HG03280 (cell line): ENCODE measurements around the gene ATPAF2.
A peak's percentile ranks its signal among the peaks of the same experiment; 100 is the strongest.

ENCODE experiments used
- ATAC-seq: cut with Tn5 transposase; IDR thresholded peaks from one replicate; pipeline ENCODE4 v1.9.1; 2021; ENCODE audit warnings: mild to moderate bottlenecking, moderate library complexity; ENCODE audit not compliant: unreplicated experiment

ATPAF2 gene

DNA sequence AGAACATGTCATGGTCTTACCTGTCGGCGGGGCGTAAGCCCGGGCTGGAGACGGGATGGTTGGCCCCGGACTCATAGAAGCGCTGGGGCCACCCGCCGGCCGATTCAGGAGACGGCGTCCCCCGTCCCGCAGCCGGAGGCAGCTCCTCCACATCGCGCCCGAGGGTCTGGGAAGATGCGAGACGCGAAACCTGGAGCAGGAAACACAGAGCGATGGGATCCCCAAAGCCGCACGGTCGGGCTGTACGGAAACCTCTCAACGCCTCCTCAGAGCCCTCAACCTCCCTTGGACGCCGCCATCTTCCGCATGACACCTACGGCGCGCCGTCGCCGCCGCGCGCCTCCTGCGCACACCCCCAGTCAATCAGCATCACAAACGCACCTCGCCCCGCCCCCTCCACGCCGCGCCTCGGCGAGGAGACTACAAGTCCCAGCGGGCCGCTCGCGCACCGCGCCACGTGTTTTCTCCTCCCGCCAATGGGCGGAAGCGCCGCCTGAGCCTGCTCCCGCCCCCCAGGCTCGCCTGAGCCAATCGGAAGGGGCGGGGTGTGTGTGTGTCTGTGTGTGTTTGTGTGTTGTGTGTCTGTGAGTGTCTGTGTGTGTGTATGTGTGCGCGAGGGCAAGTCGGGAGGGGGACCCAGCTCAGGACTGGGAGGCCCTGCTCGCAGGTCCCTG, at the start of gene ATPAF2, which contains the start of gene GID4:
TSS of gene ATPAF2 (minus strand) at position 308 of the 674 bp plus-strand sequence. CDS start at position 153, 155 bp downstream.
TSS of gene GID4 (plus strand) at position 548 of the 674 bp plus-strand sequence. CDS start at position 605, 57 bp downstream.
- peak; percentile 93 for ATAC-seq

DNA sequence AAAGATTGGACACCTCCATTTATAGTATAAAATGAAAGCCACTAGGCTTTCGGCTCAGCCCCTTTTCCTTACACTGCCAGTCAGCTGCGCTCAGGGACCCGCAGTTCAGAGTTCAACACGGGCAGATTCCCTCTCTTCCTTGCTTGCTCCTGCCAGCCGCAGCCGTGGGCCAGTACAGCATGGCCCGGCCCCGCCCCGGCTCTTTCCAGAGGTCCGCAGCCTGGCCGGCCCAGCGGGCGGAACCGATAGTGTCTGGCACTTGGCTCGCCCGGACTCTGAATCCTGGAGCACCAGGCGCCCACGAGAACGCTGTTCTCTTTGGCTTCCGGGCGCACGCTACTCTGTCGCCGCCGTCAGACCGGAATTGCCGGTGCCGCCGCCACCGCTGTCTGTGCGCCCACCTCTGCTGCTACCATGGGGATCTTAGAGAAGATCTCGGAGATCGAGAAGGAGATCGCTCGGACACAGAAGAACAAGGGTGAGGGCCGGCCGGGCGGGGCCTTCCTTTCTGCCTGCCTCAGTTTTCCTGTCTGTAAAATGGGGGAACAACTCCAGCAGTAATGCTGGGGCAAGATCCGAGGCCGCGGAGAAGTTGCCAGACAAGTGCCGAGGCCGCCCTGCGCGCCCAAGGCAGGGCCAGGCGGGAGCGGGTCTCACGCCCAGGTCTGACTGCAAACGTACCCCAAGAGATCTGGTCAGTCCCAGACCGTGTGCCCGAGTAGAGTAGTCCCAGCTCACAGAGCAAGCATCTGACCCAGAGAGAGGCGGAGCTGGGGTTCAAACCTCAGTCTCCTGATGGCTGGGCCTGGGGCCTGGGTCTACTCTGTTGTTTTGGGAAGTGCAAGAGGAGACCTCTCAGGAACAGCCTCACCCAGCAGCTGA, 48.9 kb upstream of the ATPAF2 start, which contains the start of gene DRG2:
TSS of gene DRG2 (plus strand) at position 339 of the 882 bp plus-strand sequence. CDS start at position 415, 76 bp downstream.
- peak; percentile 92 for ATAC-seq

DNA sequence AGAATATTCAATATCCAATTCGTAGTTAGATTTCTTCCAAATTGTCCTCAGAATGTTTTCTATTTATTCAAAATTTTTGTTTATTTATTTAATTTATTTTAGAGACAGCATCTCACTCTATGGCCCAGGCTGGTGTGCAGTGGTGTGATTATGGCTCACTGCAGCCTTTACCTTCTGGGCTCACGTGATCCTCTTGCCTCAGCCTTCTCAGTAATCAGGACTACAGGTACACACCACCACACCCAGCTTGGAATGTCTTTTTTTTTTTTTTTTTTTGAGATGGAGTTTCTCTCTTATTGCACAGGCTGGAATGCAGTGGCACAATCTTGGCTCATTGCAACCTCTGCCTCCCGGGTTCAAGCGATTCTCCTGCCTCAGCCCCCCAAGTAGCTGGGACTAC, 45.3 kb upstream of the ATPAF2 start:
- ATAC-seq, result no peak

DNA sequence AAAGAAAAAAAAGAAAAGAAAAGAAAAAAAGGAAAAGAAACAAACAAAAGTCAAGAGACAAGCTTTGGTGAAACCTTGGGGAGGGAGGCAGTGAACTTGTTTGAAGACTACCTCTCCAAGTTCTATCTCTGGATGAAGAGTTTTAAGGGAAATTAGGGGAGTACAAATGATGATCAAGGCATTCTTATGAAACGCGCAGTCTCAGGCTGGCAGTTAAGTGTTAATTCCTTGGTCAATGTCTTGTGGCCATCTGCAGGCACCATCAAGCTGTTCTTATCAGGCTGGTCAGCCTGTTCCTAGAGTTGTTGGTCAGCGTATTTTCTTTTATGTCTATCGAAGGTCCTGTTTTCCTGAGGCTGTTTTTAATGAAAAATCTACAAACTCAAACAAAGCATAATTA, 40.6 kb upstream of the ATPAF2 start:
- ATAC-seq, result no peak

DNA sequence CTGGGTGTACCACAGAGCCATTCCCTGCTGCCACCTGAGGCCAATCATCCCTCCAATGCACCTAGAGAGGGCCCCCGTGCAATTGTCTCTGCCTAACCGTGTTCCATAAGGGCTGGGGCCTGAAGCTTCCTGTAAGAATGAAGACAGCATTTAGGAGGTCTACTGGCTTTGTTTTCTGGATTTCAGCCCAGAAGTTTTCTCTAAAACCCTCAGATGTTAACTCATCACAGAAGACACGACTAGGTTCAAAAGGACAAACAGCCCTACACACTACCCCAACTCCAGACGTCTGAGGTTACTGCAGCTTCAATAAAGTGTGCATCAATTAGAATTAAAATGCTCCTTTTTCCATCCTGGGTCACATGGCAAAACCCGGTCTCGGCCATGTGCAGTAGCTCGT, 38.0 kb upstream of the ATPAF2 start:
- ATAC-seq, result no peak

DNA sequence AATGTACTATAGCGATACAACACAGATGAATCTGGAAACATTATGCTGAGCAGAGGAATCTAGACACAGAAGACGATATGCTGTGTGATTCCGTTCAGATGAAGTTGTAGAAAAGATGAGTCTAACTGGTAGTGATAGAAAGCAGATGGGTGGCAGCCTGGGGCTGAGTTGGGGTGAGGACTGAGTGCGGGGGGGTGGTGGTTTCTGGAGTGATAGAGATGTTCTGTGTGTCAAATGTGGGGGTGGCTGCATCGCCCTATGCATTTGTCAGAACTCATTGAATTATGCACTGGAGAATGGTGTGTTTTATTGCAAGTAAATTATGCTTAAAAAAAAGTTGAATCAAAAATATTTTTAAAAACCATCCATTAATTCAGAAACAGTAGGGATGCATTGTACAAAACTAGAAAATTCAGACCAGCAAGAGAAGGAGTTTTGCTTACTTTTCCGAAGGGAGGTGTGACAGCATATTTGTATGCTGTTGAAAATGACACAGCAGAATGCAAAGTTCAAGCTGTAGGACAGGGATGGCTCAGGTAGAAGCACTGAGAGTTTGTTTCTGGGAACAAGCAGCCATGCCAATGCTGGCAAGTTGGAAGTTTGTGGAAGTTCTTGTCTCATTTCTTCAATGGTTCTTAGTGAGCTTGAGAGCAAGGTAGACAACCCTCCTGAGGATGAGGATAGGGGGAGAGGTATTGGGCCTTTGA, 35.8 kb upstream of the ATPAF2 start:
- ATAC-seq, result no peak

DNA sequence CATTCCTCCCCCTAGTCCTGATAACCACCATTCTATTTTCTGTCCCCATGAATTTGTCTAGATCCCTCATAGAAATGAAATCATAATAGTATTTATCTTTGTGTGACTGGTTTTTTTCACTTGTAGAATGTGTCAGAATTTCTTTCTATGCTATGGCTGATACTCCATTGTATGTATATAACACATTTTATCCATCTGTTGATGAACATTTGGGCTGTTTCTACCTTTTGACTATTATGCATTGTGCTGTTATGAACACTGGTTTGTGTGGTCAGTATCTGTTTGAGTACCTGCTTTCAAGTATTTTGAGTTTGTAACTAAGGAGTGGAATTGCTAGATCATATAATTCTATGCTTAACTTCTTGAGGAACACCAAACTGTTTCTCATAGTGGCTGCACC, 32.8 kb upstream of the ATPAF2 start:
- ATAC-seq, result no peak

DNA sequence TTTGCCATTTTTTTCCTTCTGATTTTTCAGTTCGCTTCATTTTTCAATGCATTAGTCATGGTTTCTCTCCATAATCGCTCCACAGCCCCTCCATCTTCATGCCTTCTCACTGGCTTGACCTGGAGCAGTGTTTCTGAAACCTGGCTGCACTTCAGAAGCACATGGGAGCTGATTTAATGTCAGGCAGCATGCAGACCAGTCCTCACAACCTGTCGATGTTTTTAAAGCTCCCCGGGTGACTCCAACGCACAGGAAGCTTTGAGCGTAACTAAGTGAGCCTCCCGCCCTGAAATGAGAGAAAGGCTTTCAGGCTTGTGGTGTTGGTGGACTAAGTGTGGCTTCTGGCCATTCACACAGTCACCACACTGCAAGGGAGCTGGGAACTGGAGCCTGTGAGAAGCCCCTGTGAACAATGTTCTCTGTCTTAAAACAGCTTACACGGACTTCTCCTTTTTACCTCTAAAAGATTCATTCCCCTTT, 31.9 kb upstream of the ATPAF2 start:
- ATAC-seq, result no peak

DNA sequence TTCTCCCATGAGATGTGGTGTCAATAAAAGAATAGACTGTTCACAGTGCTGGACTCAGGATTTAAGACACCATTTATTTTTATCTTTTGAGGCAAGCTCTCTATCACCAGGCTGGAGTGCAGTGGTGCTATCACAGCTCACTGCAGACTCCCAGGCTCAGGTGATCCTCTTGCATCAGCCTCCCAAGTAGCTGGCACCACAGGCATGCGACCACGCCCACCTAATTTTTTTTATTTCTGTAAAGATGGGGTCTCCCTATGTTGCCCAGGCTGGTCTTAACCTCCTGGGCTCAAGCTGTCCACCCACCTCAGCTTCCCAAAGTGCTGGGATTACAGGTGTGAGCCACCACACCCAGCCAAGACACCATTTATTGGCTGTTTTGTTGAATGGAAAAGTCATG, 30.1 kb upstream of the ATPAF2 start:
- no peak for ATAC-seq

DNA sequence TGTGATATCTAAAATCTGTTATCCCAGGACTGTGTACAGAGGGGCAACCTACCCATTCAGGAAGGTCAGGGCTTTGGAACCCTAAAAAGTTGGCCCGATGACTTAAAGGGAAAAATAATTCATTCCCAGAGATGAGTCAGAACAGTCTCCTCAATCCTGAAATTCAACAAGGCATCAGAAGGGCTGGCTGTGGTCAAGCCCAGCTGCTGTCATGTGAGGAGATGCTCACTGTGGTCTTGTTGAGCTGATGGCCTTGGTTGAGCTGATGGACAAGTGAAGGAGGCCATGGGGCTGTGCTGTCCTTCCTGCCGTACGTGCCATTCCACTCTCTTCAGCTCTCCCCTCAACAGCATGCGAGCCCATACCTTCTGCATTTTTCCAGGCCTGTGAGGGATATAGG, 27.9 kb upstream of the ATPAF2 start:
- ATAC-seq, result no peak

DNA sequence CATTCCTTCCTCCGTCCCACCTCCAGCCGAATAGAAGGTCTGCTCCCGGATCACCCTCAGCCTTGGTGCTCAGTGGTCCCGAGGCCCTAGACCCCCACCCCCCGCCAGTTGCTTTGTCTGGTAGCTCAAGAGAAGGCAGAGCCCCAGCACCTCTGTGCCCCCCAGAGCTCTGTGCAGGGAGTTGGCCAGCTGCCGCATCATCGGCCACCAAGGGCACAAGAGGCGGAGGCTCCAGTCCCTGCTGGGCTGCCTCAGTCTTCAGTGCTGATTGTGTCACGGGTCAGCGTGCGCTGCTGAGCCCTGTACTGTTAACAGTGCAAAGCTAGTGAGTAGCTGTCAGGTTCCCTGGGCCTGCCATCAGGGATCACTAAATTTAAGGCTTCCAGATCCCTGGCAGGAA, 26.6 kb upstream of the ATPAF2 start:
- no peak for ATAC-seq

DNA sequence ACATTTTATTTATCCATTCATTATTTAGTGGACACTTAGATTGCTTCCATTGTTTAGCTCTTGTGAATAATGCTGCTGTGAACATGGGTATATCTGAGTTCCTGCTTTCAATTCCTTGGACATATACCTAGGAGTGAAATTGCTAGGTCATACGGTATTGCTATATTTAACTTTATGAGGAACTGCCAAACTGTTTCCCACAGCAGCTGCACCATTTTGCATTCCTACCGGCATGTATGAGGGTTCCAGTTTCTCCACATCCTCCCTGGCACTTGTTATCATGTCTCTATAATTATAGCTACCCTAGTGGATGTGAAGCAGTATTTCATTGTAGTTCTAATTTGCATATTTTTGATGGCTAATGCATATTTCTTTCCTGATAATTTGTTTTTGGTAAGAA, 25.1 kb upstream of the ATPAF2 start:
- ATAC-seq, result no peak

DNA sequence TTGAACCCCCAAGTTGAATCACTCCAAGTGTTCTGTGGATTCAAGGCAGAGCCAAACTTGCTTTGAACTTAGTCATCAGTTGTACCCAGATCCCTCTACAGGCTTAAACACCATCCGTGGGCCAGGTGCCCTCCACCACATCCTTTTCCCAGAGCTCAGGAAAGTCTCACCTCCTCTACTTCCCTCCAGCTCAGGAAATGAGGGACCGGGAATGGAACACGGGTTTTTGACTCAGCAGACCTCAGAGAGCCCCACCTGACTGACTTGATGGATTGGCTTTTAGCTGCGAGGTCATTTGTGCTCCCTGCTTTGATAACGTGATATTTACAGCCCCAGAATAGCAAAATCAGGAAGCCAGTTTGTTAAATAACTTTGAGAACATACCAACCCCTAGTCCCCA, 20.3 kb upstream of the ATPAF2 start:
- ATAC-seq, result no peak

DNA sequence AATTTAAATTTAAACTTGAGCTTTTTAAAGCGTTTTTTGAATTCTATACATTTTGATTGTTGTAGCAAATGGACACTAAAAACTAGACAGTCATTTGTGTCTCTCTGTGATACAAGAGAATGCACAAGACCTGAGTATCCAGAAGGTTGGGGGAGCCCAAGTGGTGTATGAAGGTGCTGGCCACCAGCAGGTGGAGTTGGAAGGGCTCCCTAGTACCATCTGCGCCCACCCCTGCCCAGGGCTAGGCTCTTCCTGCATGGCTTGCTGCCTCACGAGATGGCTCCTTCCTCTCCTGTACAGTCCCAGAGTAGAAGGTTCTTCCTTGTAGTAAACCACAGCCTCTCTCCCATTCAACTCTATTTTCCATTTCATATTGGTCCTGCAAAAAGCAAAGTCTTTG, 17.2 kb upstream of the ATPAF2 start:
- ATAC-seq, result no peak

DNA sequence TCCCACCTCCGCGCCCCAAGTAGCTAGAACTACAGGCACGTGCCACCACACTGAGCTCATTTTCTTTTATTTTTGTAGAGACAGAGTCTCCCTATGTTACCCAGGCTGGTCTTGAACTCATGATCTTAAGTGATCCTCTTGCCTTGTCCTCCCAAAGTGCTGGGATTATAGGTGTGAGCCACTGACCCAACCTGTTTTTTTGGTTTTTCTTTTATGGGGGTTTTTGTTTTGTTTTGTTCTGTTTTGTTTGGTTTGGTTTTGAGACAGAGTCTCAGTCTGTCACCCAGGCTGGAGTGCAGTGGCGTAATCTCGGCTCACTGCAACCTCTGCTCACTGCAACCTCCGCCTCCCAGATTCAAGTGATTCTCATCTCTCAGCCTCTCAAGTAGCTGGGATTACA, 16.6 kb upstream of the ATPAF2 start:
- no peak for ATAC-seq

DNA sequence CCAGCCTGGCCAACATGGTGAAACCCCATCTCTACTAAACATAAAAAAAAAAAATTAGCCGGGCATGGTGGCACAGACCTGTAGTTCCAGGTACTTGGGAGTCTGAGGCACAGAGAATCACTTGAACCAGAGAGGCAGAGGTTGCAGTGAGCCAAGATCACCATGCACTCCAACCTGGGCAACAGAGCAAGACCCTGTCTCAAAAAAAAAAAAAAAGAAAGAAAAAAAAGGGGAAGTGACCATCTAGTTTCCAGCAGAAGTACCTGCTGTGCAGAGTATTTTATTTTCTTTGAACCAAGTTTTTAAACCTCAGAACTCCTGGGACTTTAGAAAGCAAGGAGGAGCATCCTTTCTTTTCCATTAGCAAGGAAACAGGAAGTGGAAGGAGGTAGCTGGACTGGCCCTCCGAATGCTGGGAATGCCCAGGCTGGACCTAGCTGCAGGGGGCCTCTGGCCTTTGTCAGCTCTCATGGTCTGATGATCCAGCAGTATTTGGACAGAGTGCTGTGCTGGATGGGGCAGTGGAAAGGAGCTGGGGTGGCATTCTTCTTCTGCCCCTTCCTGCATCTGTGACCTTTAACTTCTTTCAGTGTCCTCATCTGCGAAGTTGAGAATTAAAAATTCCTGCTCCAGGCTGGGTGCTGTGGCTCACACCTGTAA, 6.9 kb upstream of the ATPAF2 start:
- no peak for ATAC-seq

DNA sequence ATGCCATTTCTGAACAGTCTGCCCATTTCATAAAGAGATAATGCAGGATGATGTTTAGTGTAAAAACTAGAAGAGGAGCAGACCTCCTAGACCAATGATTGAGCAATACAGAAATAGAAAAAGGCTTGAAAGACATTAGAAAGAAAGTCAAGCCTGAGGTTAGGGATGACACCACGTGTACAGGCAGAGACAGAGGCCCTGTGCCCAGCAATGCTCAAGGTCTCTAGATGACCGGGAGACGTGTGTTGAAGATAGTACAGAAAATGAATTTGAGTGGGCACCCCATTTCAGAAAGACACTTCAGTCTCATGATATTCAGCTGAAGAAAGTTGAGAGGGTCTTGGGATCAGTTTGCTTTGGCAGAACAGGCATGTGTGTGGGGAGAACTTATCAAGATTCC, 5.6 kb upstream of the ATPAF2 start:
- no peak for ATAC-seq

DNA sequence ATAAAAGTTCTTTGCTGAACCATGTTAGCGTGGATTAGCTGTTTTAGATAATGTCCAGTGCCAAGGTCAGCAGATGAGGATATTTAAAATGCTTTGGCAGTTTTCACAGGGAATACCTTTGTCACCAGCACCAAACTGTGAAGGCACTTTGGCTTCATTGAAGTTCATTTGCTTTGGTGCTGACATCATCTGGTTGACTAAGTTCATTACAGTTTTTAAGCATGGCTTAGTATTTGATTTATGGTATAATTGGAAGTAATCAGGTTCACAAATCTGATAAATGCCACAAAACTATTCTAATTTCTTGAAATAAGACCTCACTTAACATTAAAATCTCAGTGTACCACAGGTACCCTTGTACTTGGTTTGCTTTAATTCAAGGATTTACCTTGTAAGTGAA, 4.5 kb upstream of the ATPAF2 start:
- no peak for ATAC-seq

DNA sequence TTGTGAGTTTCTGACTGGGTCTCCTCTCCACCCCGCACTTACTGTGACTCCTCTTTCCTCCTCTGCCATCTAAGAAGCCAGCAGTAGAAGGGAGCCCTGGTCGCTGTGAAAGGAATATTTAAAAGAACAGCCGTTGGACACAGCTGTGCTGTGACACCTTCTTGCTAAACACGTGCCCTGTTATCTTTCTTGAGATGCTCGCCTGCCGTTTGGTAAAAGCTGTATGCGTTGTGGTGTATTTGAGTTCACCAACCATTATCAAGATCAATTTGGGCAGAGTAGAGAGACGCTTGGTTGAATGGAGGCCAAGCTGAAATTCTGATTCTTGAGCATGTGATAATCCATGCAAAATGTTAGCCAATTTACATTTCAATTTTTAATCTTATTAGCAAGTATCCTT, 4.0 kb upstream of the ATPAF2 start:
- ATAC-seq, result no peak

DNA sequence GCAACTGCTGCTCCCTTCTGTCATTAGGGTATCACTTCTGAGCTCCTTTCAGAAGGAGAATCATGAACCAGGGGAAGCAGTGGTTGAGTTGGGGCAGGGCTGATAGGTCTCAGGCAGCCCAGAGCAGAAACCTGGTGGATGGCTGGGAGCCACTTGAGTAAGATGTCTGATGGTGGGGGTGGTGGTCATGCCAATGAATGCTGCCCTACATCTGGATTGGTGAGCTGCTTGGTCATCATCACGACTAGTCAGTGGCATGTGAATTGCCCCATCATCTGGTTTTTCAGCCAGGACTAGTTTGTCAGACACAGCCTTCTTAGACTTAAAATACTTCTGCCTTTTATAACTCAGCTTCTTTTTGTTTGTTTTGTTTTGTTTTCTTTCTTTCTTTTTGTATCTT, 2.8 kb upstream of the ATPAF2 start:
- no peak for ATAC-seq
